Inflammatory macrophage (primary cell): ENCODE results near the gene KCNJ9.
"Not testable (repeated sequence)": the region's sequence is repeated elsewhere in the genome, so short reads cannot be mapped to it uniquely, and the experiment has no call there.

Experiments
- DNase-seq, 2 donors: peaks; one replicate each; pipeline ENCODE4 v3.0.0-alpha.2; 2020 to 2022
- total RNA-seq, 18 experiments: gene quantifications; one replicate each; lab custom pipeline; 2026; ENCODE audit warnings: mixed read lengths in 6 of 18, inconsistent platforms in 2 of 18; lab: John Stamatoyannopoulos, UW

KCNJ9 gene
- total RNA-seq = 0 to 0.81 (median 0.03) reads per million in 18 experiments

- no peak for DNase-seq
Observed at GRCh38 chr1:160081261-160081936, at the start of gene KCNJ9. TSS of gene KCNJ9 (plus strand) at chr1:160081538. CDS start at chr1:160084031, 2,493 bp downstream.

GRCh38 chr1:160032165-160032820, 49.0 kb upstream of the KCNJ9 start:
- no peak for DNase-seq

- DNase-seq = no peak
Observed at GRCh38 chr1:160040476-160040875, 40.9 kb upstream of the KCNJ9 start.

- DNase-seq = no peak
Observed at GRCh38 chr1:160043543-160043942, 37.8 kb upstream of the KCNJ9 start.

GRCh38 chr1:160045653-160046052, 35.7 kb upstream of the KCNJ9 start:
- DNase-seq = no peak

GRCh38 chr1:160046494-160047110, 34.7 kb upstream of the KCNJ9 start:
- peak; percentile 59 to 65 for DNase-seq

- DNase-seq = no peak
Observed at GRCh38 chr1:160047111-160047991, 34.0 kb upstream of the KCNJ9 start.

- no peak for DNase-seq
Observed at GRCh38 chr1:160048335-160048734, 33.0 kb upstream of the KCNJ9 start.

- DNase-seq = no peak
Observed at GRCh38 chr1:160049101-160049500, 32.2 kb upstream of the KCNJ9 start.

GRCh38 chr1:160050182-160050581, 31.2 kb upstream of the KCNJ9 start:
- not testable (repeated sequence) for DNase-seq

GRCh38 chr1:160050619-160051018, 30.7 kb upstream of the KCNJ9 start:
- DNase-seq = no peak

- no peak for DNase-seq
Observed at GRCh38 chr1:160052936-160053335, 28.4 kb upstream of the KCNJ9 start.

- DNase-seq = no peak
Observed at GRCh38 chr1:160053548-160054365, 27.6 kb upstream of the KCNJ9 start.

GRCh38 chr1:160056648-160057169, 24.6 kb upstream of the KCNJ9 start:
- no peak for DNase-seq

- DNase-seq = no peak
Observed at GRCh38 chr1:160058087-160058486, 23.3 kb upstream of the KCNJ9 start.

- no peak for DNase-seq
Observed at GRCh38 chr1:160061369-160062229, 19.7 kb upstream of the KCNJ9 start.

GRCh38 chr1:160062230-160062532, 19.2 kb upstream of the KCNJ9 start:
- no peak for DNase-seq

GRCh38 chr1:160063176-160063575, 18.2 kb upstream of the KCNJ9 start:
- DNase-seq = peak in 1 of 2 donors; percentile 53

GRCh38 chr1:160064164-160064563, 17.2 kb upstream of the KCNJ9 start:
- no peak for DNase-seq

- DNase-seq = no peak
Observed at GRCh38 chr1:160064746-160065145, 16.6 kb upstream of the KCNJ9 start.
